ENCODE data around the gene CABP2. TPM values are rescaled to one million over a fixed set of nuclear protein-coding genes. Genes with fewer than 3 reads are reported as not detected.

CABP2 gene
- total and polyA plus RNA-seq, 4 donors: not detected

DNA sequence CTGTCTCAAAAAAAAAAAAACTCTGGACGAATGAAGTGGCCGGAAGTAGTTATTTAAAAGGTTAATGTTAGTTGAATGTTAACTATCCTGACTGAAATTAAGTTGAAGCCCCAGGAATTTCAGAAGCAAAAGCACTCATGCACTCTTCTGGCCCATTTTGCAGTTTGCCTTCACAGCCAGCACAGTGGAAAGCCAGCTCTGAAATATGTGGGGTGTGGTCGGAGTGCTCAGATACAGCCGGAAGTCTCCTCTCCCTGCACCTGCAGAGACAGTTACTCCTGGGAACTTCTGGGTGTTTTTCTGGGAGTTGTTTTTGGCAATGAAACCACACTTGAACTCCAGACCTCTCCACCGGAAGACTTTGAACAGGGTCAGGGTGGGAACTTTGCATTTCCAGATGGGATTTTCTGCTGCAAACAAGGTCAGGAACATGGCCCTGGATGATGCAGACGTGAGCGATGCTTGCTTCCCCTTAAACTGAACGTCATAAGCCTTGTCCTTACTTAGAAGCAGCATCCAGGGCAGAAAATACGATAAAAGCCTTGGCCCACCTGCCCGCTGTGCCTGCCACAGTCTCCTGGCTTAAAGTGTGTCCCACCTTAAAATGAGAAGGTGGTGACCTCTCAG lies 21.5 kb upstream of the CABP2 start:
- no peaks in the 10 kb centered on the region for H3K27me3 ChIP-seq (ENCODE audit: control insufficient read depth in 4 of 4, insufficient read depth in 4 of 4, low read length in 3 of 4)
- H3K27ac ChIP-seq (ENCODE audit: low read depth in 1 of 2, low read length in 2 of 2): peak overlapping the region; percentile 10 to 47
- DNase-seq (ENCODE audit: low spot score): no peak
- no peaks in the 10 kb centered on the region for H3K36me3 ChIP-seq (ENCODE audit: control insufficient read depth in 4 of 4, insufficient read depth in 3 of 4, low read depth in 1 of 4, low read length in 3 of 4)
- no peaks in the 10 kb centered on the region for H3K9me3 ChIP-seq (ENCODE audit: control insufficient read depth in 4 of 4, low read length in 3 of 4)
- WGBS: 57% methylated on average over 10 of the region's 10 CpGs
- H3K9ac ChIP-seq (ENCODE audit: low read depth in 1 of 2, low read length in 2 of 2): no peak overlapping the region
- H3K4me1 ChIP-seq (ENCODE audit: control insufficient read depth in 4 of 4, insufficient read depth in 4 of 4, low read length in 3 of 4): peaks cover 8 to 9% (median 9%) of the 10 kb centered on the region in 4 donors
- no peak for TF ChIP-seq EGR1 (IDR thresholded peaks at IDR 0.05; ENCODE audit: low read depth in 2 of 2)
- no peak for TF ChIP-seq FOXA2 (IDR thresholded peaks at IDR 0.05)
- TF ChIP-seq, protein P1, sequence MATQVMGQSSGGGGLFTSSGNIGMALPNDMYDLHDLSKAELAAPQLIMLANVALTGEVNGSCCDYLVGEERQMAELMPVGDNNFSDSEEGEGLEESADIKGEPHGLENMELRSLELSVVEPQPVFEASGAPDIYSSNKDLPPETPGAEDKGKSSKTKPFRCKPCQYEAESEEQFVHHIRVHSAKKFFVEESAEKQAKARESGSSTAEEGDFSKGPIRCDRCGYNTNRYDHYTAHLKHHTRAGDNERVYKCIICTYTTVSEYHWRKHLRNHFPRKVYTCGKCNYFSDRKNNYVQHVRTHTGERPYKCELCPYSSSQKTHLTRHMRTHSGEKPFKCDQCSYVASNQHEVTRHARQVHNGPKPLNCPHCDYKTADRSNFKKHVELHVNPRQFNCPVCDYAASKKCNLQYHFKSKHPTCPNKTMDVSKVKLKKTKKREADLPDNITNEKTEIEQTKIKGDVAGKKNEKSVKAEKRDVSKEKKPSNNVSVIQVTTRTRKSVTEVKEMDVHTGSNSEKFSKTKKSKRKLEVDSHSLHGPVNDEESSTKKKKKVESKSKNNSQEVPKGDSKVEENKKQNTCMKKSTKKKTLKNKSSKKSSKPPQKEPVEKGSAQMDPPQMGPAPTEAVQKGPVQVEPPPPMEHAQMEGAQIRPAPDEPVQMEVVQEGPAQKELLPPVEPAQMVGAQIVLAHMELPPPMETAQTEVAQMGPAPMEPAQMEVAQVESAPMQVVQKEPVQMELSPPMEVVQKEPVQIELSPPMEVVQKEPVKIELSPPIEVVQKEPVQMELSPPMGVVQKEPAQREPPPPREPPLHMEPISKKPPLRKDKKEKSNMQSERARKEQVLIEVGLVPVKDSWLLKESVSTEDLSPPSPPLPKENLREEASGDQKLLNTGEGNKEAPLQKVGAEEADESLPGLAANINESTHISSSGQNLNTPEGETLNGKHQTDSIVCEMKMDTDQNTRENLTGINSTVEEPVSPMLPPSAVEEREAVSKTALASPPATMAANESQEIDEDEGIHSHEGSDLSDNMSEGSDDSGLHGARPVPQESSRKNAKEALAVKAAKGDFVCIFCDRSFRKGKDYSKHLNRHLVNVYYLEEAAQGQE (IDR thresholded peaks at IDR 0.05): no peak
- H3K4me3 ChIP-seq (ENCODE audit: low read depth in 1 of 3, low read length in 3 of 3): no peak overlapping the region

DNA sequence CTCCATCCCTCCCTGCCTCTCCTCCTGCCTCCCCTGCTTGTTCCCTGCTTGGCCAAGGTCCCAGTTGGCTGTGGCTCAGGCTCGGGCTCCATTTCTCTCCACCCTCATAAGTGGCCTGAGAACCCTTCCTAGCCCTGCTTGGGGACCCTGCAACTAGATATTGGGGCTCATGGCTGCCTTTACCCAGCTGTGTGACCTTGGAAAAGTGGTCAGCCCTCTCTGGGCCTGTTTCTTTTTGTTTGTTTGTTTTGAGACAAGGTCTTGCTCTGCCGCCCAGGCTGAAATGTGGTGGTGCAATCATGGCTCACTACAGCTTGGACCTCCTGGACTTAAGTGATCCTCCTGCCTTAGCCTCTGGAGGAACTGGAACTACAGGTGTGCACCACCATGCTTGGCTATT lies 20.3 kb upstream of the CABP2 start:
- no peak overlapping the region for H3K9ac ChIP-seq (ENCODE audit: low read depth in 1 of 2, low read length in 2 of 2)
- TF ChIP-seq HNF4A (conservative IDR thresholded peaks at IDR 0.05): no peak
- no peak for TF ChIP-seq YY1 (IDR thresholded peaks at IDR 0.05)
- no peak for TF ChIP-seq SP1 (IDR thresholded peaks at IDR 0.05)
- TF ChIP-seq HNF4G (IDR thresholded peaks at IDR 0.05): no peak
- TF ChIP-seq TAF1 (conservative IDR thresholded peaks at IDR 0.05): no peak
- TF ChIP-seq, protein P2, sequence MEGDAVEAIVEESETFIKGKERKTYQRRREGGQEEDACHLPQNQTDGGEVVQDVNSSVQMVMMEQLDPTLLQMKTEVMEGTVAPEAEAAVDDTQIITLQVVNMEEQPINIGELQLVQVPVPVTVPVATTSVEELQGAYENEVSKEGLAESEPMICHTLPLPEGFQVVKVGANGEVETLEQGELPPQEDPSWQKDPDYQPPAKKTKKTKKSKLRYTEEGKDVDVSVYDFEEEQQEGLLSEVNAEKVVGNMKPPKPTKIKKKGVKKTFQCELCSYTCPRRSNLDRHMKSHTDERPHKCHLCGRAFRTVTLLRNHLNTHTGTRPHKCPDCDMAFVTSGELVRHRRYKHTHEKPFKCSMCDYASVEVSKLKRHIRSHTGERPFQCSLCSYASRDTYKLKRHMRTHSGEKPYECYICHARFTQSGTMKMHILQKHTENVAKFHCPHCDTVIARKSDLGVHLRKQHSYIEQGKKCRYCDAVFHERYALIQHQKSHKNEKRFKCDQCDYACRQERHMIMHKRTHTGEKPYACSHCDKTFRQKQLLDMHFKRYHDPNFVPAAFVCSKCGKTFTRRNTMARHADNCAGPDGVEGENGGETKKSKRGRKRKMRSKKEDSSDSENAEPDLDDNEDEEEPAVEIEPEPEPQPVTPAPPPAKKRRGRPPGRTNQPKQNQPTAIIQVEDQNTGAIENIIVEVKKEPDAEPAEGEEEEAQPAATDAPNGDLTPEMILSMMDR (IDR thresholded peaks at IDR 0.05; ENCODE audit: low read depth, low read length, missing input control): no peak
- TF ChIP-seq RXRA (IDR thresholded peaks at IDR 0.05): no peak
- no peak for TF ChIP-seq JUND (IDR thresholded peaks at IDR 0.05)
- TF ChIP-seq, protein P3, sequence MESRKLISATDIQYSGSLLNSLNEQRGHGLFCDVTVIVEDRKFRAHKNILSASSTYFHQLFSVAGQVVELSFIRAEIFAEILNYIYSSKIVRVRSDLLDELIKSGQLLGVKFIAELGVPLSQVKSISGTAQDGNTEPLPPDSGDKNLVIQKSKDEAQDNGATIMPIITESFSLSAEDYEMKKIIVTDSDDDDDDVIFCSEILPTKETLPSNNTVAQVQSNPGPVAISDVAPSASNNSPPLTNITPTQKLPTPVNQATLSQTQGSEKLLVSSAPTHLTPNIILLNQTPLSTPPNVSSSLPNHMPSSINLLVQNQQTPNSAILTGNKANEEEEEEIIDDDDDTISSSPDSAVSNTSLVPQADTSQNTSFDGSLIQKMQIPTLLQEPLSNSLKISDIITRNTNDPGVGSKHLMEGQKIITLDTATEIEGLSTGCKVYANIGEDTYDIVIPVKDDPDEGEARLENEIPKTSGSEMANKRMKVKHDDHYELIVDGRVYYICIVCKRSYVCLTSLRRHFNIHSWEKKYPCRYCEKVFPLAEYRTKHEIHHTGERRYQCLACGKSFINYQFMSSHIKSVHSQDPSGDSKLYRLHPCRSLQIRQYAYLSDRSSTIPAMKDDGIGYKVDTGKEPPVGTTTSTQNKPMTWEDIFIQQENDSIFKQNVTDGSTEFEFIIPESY (IDR thresholded peaks at IDR 0.05): no peak
- no peak for TF ChIP-seq FOXA2 (IDR thresholded peaks at IDR 0.05)
- no peak overlapping the region for H3K4me3 ChIP-seq (ENCODE audit: low read depth in 1 of 3, low read length in 3 of 3)
- H3K36me3 ChIP-seq (ENCODE audit: control insufficient read depth in 4 of 4, insufficient read depth in 3 of 4, low read depth in 1 of 4, low read length in 3 of 4): no peaks in the 10 kb centered on the region
- no peak overlapping the region for H3K27ac ChIP-seq (ENCODE audit: low read depth in 1 of 2, low read length in 2 of 2)
- 74% methylated on average over 2 of the region's 2 CpGs for WGBS
- DNase-seq (ENCODE audit: low spot score): no peak
- H3K4me1 ChIP-seq (ENCODE audit: control insufficient read depth in 4 of 4, insufficient read depth in 4 of 4, low read length in 3 of 4): peaks cover 6 to 9% (median 7%) of the 10 kb centered on the region in 4 donors
- H3K9me3 ChIP-seq (ENCODE audit: control insufficient read depth in 4 of 4, low read length in 3 of 4): no peaks in the 10 kb centered on the region
- no peaks in the 10 kb centered on the region for H3K27me3 ChIP-seq (ENCODE audit: control insufficient read depth in 4 of 4, insufficient read depth in 4 of 4, low read length in 3 of 4)
